BE2C (cell line): ENCODE results near the gene LMO2.
"Not testable (repeated sequence)": the region's sequence is repeated elsewhere in the genome, so short reads cannot be mapped to it uniquely, and the experiment has no call there.

ENCODE experiments used
- DNase-seq: peaks from one replicate; pipeline ENCODE4 v3.0.0-alpha.2; 2020
- H3K27me3 ChIP-seq: fragments of 250-450 bp; sonication (Bioruptor Pico); 2 replicates; pipeline ENCODE4 v1.5.1; 2020; ENCODE audit warnings: mild to moderate bottlenecking
- H3K36me3 ChIP-seq: fragments of 250-450 bp; sonication (Bioruptor Pico); 2 replicates; pipeline ENCODE4 v1.5.1; 2020; ENCODE audit warnings: mild to moderate bottlenecking
- H3K4me1 ChIP-seq: fragments of 250-450 bp; sonication (Bioruptor Pico); 2 replicates; pipeline ENCODE4 v1.5.1; 2020
- H3K4me3 ChIP-seq: 2 replicates; pipeline ENCODE4 v1.5.1; 2011; ENCODE audit warnings: low read depth, low read length
- H3K9me3 ChIP-seq: fragments of 250-450 bp; sonication (Bioruptor Pico); 2 replicates; pipeline ENCODE4 v1.5.1; 2020
- TF ChIP-seq, protein P1 (sequence below): IDR thresholded peaks from 2 replicates; pipeline ENCODE4 v1.5.1; 2012; ENCODE audit warnings: mild to moderate bottlenecking, low read depth, low read length

Gene LMO2

DNA sequence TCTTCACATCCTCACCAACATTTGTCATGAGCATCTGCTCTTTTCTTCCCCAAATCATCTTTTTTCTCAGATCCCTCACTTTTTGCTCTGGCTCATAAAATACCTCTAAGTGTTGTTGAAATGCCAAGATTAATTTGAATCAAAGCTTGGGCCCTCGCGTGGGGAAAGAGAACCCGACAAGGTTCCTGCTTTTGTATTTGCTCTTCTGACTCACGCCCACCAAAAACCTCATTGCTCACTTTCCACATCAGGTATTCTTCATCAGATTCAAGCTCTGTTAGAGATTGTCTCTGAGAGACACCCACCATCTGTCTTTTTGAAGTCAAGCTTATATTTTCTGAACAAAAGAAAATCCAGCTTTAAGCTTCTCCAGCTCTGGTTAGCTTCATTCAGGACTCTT, 64.7 kb downstream of the LMO2 start:
- no peaks in the 10 kb centered on the region for H3K4me1 ChIP-seq
- no peak overlapping the region for H3K4me3 ChIP-seq
- H3K36me3 ChIP-seq, result no peaks in the 10 kb centered on the region
- DNase-seq, result no peak
- peaks cover 48% of the 10 kb centered on the region for H3K27me3 ChIP-seq
- TF ChIP-seq, protein P1, sequence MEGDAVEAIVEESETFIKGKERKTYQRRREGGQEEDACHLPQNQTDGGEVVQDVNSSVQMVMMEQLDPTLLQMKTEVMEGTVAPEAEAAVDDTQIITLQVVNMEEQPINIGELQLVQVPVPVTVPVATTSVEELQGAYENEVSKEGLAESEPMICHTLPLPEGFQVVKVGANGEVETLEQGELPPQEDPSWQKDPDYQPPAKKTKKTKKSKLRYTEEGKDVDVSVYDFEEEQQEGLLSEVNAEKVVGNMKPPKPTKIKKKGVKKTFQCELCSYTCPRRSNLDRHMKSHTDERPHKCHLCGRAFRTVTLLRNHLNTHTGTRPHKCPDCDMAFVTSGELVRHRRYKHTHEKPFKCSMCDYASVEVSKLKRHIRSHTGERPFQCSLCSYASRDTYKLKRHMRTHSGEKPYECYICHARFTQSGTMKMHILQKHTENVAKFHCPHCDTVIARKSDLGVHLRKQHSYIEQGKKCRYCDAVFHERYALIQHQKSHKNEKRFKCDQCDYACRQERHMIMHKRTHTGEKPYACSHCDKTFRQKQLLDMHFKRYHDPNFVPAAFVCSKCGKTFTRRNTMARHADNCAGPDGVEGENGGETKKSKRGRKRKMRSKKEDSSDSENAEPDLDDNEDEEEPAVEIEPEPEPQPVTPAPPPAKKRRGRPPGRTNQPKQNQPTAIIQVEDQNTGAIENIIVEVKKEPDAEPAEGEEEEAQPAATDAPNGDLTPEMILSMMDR, result no peak
- H3K9me3 ChIP-seq, result no peaks in the 10 kb centered on the region

DNA sequence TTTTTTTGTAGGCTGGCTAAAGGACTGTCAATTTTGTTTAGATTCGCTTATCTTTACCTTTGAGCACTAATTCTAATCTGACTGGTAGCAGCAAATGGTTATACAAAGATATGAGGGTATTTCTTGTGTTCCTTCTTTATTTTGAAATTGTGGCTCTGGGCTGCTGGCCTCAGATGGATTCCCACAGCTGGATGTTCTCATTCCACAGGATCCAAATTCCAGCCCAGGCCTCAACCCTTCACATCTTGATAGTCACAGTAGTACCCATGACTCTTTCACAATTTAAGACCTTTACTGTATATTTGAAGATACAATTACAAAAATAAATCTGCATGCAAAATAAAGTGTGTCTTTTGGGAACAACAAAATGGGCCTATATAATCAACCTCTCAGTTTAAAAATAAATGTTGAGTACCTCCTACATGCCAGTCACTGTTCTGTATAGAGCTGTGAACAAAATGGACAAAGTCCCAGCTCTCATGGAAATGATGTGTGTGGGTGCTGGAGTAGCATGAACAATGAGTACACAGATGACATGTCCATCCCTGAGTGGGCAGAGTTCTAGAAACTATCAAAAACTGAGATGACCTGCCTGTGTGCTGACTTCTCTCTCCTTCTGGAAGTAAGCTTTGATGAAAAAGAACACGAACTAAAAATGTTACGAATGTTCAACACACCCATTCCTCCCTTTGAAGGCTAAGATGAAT, 65.9 kb downstream of the LMO2 start:
- H3K36me3 ChIP-seq, result no peaks in the 10 kb centered on the region
- no peaks in the 10 kb centered on the region for H3K9me3 ChIP-seq
- peaks cover 54% of the 10 kb centered on the region for H3K27me3 ChIP-seq
- no peak for DNase-seq
- TF ChIP-seq, protein P1, result no peak
- H3K4me1 ChIP-seq, result no peaks in the 10 kb centered on the region
- no peak overlapping the region for H3K4me3 ChIP-seq

DNA sequence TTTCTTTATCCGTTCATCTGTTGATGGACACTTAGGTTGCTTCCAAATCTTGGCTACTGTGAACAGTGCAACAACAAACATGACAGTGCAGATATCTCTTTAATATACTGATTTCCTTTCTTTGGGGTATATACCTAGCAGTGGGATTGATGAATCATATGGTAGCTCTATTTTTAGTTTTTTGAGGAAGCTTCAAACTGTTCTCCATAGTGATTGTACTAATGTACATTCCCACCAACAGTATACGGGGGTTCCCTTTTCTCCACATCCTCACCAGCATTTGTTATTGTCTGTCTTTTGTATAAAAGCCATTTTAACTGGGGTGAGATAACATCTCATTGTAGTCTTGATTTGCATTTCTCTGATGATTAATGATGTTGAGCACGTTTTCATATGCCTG, 68.9 kb downstream of the LMO2 start:
- not testable (repeated sequence) for H3K4me3 ChIP-seq, H3K4me1 ChIP-seq, H3K36me3 ChIP-seq, DNase-seq, H3K9me3 ChIP-seq
- H3K27me3 ChIP-seq, result peaks cover 47% of the 10 kb centered on the region

DNA sequence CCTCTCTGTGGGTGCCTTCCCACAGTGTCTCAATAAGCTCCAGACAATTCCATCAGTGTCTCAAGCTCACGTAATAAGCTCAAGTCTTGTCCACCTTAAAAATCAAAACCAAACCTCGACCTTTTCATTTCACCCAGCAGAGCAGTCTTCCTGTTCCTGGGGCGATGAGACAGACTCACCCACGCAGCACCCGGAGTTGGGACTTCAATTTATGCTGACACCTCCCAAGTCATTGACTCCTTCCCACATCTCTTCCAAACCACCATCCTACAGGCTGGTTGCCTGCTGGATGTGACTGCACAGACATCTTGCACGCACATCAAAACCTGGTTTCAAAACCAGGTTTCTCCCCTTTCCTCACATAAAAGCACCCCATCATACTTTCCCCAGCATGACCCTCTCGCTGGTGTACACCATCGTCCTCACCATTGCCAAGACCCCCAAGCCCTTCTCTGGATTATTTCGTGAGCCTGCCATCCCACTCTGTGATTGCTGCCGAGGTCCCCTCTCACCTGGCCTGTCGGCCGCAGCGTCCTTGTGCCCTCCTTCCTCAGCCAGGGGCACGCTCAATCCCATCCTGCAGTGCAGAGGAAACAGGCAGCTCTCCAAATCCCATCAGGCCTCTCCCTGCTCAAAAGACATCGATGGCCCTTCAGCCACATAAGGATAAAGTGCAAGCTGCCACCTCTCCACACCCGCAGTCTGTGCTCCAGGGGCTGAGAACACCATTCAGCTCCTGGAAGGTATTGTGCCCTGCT, 72.4 kb downstream of the LMO2 start:
- TF ChIP-seq, protein P1, result no peak
- H3K9me3 ChIP-seq, result no peaks in the 10 kb centered on the region
- no peak for DNase-seq
- no peak overlapping the region for H3K4me3 ChIP-seq
- peaks cover 29% of the 10 kb centered on the region for H3K27me3 ChIP-seq
- no peaks in the 10 kb centered on the region for H3K4me1 ChIP-seq
- H3K36me3 ChIP-seq, result no peaks in the 10 kb centered on the region
